ENCODE data around the gene MAD1L1.

MAD1L1 gene

GRCh38 chr7:1917221-1918062 is 315.3 kb downstream of the MAD1L1 start:
- DNase-seq = no peak

- no peak for DNase-seq
These were observed 316.2 kb downstream of the MAD1L1 start for GRCh38 chr7:1916601-1916970.

- DNase-seq = no peak
These were observed 316.7 kb downstream of the MAD1L1 start for GRCh38 chr7:1915956-1916600.

- DNase-seq = no peak
These were observed 317.4 kb downstream of the MAD1L1 start for GRCh38 chr7:1915326-1915725.

GRCh38 chr7:1914743-1915142 is 318.0 kb downstream of the MAD1L1 start:
- no peak for DNase-seq

- no peak for DNase-seq
These were observed 318.4 kb downstream of the MAD1L1 start for GRCh38 chr7:1914321-1914720.

- no peak for DNase-seq
These were observed 319.1 kb downstream of the MAD1L1 start for GRCh38 chr7:1913466-1914282.

GRCh38 chr7:1912593-1913465 is 319.9 kb downstream of the MAD1L1 start:
- no peak for DNase-seq

GRCh38 chr7:1911571-1911970 is 321.2 kb downstream of the MAD1L1 start:
- DNase-seq = no peak

- no peak for DNase-seq
These were observed 321.9 kb downstream of the MAD1L1 start for GRCh38 chr7:1910827-1911226.

GRCh38 chr7:1910081-1910685 is 322.6 kb downstream of the MAD1L1 start:
- no peak for DNase-seq

GRCh38 chr7:1909476-1909875 is 323.3 kb downstream of the MAD1L1 start:
- no peak for DNase-seq

GRCh38 chr7:1908823-1909420 is 323.8 kb downstream of the MAD1L1 start:
- DNase-seq = no peak

GRCh38 chr7:1907751-1908365 is 324.9 kb downstream of the MAD1L1 start:
- no peak for DNase-seq

- no peak for DNase-seq
These were observed 325.6 kb downstream of the MAD1L1 start for GRCh38 chr7:1906988-1907745.

- no peak for DNase-seq
These were observed 326.5 kb downstream of the MAD1L1 start for GRCh38 chr7:1906087-1906830.

GRCh38 chr7:1902231-1902855 is 330.4 kb downstream of the MAD1L1 start:
- no peak for DNase-seq

GRCh38 chr7:1901431-1902210 is 331.1 kb downstream of the MAD1L1 start:
- DNase-seq = no peak
